Brain microvascular endothelial cell (primary cell): ENCODE results near the gene PANK2.

ENCODE experiments used
- DNase-seq: peaks from one replicate; pipeline ENCODE4 v3.0.0-alpha.2; 2020
- H3K27ac ChIP-seq: fragments of 250-450 bp; sonication (Bioruptor Pico); 2 replicates; pipeline ENCODE4 v1.5.1; 2020; ENCODE audit warnings: mild to moderate bottlenecking, moderate library complexity
- H3K27me3 ChIP-seq: fragments of 250-450 bp; sonication (Bioruptor Pico); replicated peaks from 2 replicates; pipeline ENCODE4 v1.5.1; 2020; ENCODE audit warnings: mild to moderate bottlenecking
- H3K36me3 ChIP-seq: fragments of 250-450 bp; sonication (Bioruptor Pico); replicated peaks from 2 replicates; pipeline ENCODE4 v1.5.1; 2020; ENCODE audit warnings: mild to moderate bottlenecking
- H3K4me3 ChIP-seq: 2 replicates; pipeline ENCODE4 v1.5.1; 2011; ENCODE audit warnings: low read depth, mild to moderate bottlenecking, control low read depth, low read length, moderate library complexity
- CTCF ChIP-seq: IDR thresholded peaks from 2 replicates; pipeline ENCODE4 v1.5.1; 2011; ENCODE audit warnings: low read depth, mild to moderate bottlenecking, moderate library complexity, low read length, control low read depth, inconsistent platforms; ENCODE audit errors: missing control alignments
- in situ Hi-C: cut with HindIII; loops from 2 replicates; pipeline ENCODE4 v1.10.0; 2017; ENCODE audit warnings: low sequenced_read_pairs, low pct_ligation_motif_present

Gene PANK2

DNA sequence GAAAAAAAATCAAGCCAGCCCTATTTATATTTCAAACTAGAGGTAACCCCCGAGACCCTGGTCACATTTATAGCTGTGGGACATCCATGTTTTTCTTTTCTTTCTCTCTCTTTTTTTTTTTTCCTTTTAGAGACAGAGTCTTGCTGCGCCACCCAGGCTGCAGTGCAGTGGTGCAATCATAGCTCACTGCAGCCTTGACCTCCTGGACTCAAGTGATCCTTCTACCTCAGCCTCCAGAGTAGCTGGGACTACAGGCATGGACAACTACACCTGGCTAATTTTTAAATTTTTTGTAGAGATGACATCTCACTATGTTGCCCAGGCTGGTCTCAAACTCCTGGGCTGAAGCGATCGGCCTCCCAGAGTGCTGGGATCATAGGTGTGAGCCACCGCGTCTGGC is 30.5 kb upstream of the PANK2 start:
- Histone ChIP-seq H3K36me3 (peaks cover 71% of the 10 kb centered on the region), H3K4me3 (no peak overlapping the region), H3K27me3 (no peaks in the 10 kb centered on the region), H3K27ac (no peak overlapping the region)
- in situ Hi-C loops = no loop called here
- no peak for TF ChIP-seq CTCF
- no peak for DNase-seq

GRCh38 chr20:3861191-3861590 is 28.0 kb upstream of the PANK2 start:
- H3K27ac ChIP-seq = no peak overlapping the region
- H3K4me3 ChIP-seq = no peak overlapping the region
- no peak for TF ChIP-seq CTCF
- no peaks in the 10 kb centered on the region for H3K27me3 ChIP-seq
- DNase-seq = no peak
- in situ Hi-C loops = no loop called here
- H3K36me3 ChIP-seq = peaks cover 86% of the 10 kb centered on the region

DNA sequence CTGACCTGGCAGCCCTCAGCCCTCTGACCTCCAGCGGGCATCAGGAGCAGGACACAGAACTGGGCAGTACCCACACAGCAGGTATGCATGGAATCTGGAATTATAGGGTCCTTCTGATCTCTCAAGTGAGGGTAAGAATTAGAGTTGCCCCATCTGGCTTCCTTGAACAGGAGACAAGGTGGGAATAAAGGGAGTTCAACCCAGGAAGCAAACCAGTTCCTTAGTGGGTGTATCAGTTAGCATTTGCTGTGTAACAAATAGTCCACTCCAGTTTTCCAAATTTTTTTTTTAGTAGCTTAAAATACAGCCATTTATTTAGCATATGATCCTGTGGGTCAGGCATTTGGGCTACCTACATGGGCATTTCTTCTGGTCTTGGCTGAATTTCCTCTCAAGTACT is 26.9 kb upstream of the PANK2 start:
- in situ Hi-C loops = no loop called here
- no peak overlapping the region for H3K27ac ChIP-seq
- H3K36me3 ChIP-seq = peaks cover 86% of the 10 kb centered on the region
- H3K4me3 ChIP-seq = no peak overlapping the region
- no peaks in the 10 kb centered on the region for H3K27me3 ChIP-seq
- no peak for TF ChIP-seq CTCF
- DNase-seq = no peak

- Histone ChIP-seq H3K4me3 (no peak overlapping the region), H3K36me3 (peaks cover 76% of the 10 kb centered on the region), H3K27ac (no peak overlapping the region), H3K27me3 (no peaks in the 10 kb centered on the region)
- no peak for DNase-seq
- in situ Hi-C loops = no loop called here
- no peak for TF ChIP-seq CTCF
These were observed 25.9 kb upstream of the PANK2 start for GRCh38 chr20:3863317-3863716.

GRCh38 chr20:3864518-3864917 is 24.7 kb upstream of the PANK2 start:
- H3K27me3 ChIP-seq = no peaks in the 10 kb centered on the region
- H3K27ac ChIP-seq = no peak overlapping the region
- TF ChIP-seq CTCF = no peak
- H3K4me3 ChIP-seq = no peak overlapping the region
- in situ Hi-C loops = no loop called here
- no peak for DNase-seq
- H3K36me3 ChIP-seq = peaks cover 70% of the 10 kb centered on the region

GRCh38 chr20:3865152-3865886 is 23.9 kb upstream of the PANK2 start:
- Histone ChIP-seq H3K36me3 (peaks cover 66% of the 10 kb centered on the region), H3K27me3 (no peaks in the 10 kb centered on the region), H3K4me3 (no peak overlapping the region), H3K27ac (no peak overlapping the region)
- DNase-seq = no peak
- in situ Hi-C loops = no loop called here
- no peak for TF ChIP-seq CTCF
